ENCODE results near the gene NARF.
"Not testable (repeated sequence)": the region's sequence is repeated elsewhere in the genome, so short reads cannot be mapped to it uniquely, and the experiment has no call there.

Gene NARF

DNA sequence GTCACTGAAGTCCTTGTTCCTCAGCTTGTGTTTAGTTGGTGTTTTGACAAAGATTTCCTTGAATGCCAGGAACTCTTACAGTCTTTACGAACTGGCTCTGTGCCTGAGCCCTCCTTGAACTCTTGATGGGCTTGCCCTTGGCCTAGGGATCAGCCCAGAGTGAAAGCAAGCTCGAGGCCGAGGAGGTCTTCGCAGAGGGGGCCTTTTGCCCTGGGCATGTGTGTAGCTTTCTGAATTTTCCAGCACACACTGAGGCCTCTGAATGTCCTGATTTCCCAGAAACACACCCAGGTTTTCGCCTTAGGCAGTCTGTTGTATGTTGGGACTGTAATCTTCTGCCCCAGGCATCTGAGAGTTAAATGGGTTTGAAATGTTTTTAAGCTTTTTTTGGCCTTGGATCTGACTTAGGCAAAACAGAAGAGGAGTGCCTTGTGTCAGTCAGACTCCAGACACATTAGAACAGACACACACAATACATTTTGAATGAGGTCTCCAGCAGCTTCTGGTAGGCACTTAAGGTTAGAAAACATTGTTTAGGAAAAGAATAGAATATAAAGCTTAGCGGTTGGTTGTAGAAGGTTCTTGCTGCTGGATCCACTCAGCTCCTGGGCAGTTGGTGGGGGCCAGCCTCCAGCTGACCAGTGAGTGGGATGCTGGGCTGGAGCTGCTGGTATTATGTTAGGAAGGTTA is 78.1 kb downstream of the NARF start:
- no peak for DNase-seq
- no peak for ATAC-seq (replicated peaks)
- H3K4me3 Mint-ChIP-seq: no peak overlapping the region

DNA sequence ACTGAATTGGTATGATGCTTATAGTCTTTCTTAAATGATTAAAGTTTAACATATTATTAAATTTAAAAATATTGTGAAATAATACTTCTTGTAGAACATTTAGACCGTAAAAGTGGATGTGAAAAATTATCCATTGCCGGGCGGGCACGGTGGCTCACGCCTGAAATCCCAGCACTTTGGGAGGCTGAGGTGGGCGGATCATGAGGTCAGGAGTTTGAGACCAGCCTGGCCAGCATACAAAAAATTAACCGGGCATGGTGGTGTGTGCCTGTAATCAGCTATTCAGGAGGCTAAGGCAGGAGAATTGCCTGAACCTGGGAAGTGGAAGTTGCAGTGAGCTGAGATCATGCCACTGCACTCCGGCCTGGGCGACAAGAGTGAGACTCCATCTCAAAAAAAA is 78.7 kb downstream of the NARF start:
- DNase-seq; H3K9me3 Mint-ChIP-seq; H3K27me3 Mint-ChIP-seq; H3K36me3 Mint-ChIP-seq (ENCODE audit: insufficient read depth); H3K4me3 Mint-ChIP-seq; ATAC-seq (replicated peaks): not testable (repeated sequence)
- Mint-ChIP-seq H3K27ac (peak overlapping the region in 1 of 2 donors; percentile 30), H3K4me1 (ENCODE audit: low read depth in 2 of 2) (peaks cover 46 to 49% of the 10 kb centered on the region in 2 donors)

More for the DNA sequence above, 78.1 kb downstream of the NARF start:
- no peaks in the 10 kb centered on the region for H3K27me3 Mint-ChIP-seq
- H3K27ac Mint-ChIP-seq: peak overlapping the region; percentile 30 to 59
- H3K4me1 Mint-ChIP-seq (ENCODE audit: low read depth in 2 of 2): peaks cover 46 to 49% of the 10 kb centered on the region in 2 donors
- no peaks in the 10 kb centered on the region for H3K9me3 Mint-ChIP-seq
- H3K36me3 Mint-ChIP-seq (ENCODE audit: insufficient read depth): peaks cover 9% of the 10 kb centered on the region

DNA sequence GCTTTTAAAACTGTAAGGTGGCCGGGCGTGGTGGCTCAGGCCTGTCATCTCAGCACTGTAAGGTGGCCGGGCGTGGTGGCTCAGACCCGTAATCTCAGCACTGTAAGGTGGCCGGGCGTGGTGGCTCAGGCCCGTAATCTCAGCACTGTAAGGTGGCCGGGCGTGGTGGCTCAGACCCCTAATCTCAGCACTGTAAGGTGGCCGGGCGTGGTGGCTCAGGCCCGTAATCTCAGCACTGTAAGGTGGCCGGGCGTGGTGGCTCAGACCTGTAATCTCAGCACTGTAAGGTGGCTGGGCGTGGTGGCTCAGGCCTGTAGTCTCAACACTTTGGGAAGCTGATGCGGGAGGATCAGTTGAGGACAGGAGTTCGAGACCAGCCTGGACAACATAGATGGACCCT is 80.5 kb downstream of the NARF start:
- H3K27me3 Mint-ChIP-seq; DNase-seq; ATAC-seq (replicated peaks); H3K4me3 Mint-ChIP-seq; H3K9me3 Mint-ChIP-seq; H3K36me3 Mint-ChIP-seq (ENCODE audit: insufficient read depth): not testable (repeated sequence)
- Mint-ChIP-seq H3K27ac (peak overlapping the region; percentile 30 to 46), H3K4me1 (ENCODE audit: low read depth in 2 of 2) (peaks cover 48 to 54% of the 10 kb centered on the region in 2 donors)

All from effector memory CD8-positive, alpha-beta T cell (primary cell).